NCI-H146 treated with DMSO at 0.1 percent for 48 hours (cell line): ENCODE results near the gene PTPRN2.

Experiments
- DNase-seq: peaks from one replicate; lab custom pipeline; 2025; ENCODE audit not compliant: unreplicated experiment; lab: John Stamatoyannopoulos, UW

Gene PTPRN2

DNA sequence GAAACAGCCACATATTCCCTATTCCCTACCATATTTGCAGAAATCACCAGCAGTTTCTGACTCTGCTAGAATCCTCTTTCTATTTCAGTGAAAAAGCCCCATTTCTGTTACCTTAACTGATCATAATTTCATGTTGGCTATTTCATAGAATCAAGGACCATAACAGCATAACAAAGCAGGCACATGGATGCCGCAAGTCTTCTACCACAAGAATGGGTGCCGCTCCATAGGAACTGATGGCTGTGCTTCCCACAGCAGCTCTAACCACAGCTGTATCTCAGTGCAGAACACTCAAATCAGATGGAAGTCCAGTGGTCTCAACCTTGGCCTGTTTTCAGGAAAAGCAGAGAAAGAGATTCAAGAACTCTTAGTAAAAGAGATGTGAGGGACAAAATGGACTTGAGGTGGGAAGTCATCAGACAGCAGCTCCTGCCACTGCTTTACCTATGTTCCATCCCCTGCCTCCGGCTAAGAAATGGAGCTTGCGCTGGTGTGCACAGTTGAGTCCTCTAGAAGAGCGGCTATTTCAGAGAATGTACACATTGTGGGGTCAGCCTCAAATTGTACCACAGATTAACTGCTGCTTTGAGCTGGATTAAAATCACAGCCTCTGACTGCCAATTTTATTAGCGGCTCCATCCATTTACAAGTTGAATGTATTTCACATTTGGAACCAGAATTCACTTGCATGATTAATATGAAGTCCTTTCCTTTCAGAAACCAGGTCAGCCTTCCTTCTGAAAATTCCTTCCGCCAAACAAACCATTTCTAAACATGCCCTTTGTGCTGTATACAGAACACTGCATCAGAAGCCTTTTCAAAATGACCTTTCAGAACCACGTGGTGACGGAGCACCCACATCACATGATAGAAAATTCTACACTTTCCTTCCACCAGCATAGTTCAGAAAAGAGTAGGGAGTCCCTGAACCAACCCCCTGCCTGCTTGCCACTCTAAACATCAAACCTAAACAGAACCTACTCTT lies 7.7 kb downstream of the PTPRN2 start:
- DNase-seq, result no peak

DNA sequence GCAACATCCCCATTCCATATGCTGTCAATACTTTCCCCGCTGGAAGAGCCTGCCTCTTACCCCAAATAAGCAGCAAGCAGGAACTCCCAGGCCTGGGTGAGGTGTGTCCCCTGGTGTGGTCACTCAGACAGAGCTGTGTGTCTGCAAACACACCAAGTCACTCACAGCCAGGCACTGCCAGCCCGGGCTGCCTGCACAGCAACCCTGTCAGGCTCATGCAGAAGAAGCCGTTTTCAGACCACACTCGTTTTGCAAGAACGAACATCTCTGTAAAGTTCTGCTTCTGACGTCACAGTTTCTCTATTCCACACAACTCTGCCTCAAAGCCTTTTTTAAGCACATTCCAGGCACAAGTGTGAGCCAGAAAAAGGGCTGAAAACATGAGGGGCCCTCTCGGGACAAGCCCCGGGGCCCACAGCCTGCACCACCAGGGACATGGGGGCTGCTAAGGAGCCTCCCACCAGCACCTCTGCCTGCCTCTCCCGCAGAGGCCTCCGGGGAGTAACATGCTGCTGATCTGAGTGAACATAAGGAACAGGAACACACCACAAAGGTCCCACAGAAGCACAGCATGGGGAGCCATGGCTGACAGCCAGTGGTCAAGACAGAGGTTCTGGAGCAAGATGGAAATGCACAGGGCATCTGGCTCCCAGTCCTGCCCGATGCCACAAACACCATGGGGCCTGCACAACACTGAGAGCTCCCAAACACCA lies 11.4 kb downstream of the PTPRN2 start:
- DNase-seq, result no peak

- DNase-seq, result no peak
Observed at GRCh38 chr7:158574308-158575036, 13.2 kb downstream of the PTPRN2 start.

DNA sequence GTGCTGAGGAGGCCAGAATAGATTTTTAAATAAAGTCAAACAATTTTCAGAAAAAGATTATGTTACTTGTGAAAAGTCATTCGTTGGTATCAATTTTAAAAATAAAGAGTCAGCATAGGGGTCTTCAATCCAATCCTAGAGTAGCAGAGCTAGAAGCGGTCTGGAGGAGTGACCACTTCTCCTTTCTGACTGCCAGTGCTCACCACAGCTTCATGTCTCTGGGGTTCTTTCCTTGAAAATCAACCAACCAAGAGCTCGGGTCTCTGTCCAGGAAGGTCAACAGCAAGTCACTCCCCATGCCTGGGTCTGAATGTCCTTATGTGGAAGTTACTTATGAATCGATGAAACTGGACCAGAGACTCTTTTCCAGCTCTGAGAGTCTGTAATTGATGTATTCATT lies 14.3 kb downstream of the PTPRN2 start:
- no peak for DNase-seq

- no peak for DNase-seq
Observed at GRCh38 chr7:158572000-158572828, 15.4 kb downstream of the PTPRN2 start.

GRCh38 chr7:158570449-158571170 lies 17.0 kb downstream of the PTPRN2 start:
- no peak for DNase-seq

DNA sequence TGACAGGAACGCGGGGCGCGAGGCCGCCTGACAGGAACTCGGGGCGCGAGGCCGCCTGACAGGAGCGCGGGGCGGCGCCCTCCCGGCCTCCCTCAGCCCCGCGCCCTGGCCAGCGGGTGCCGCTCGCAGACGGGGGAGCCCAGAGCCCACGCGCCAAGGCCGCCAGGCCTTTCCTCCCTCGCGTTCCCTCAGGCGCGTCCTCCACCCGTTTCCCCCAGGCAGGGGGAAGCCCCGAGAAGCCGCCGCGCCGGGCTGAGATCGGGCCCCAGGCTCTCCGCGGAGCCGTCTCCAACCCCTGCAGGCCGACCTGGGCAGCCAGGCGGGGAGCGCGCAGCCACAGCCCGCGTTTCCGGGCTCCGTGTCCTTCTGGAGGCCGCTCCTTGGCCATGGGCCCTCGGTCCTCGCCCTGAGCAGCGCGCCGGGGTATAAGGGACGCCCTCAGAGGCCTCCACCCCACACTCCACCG lies 17.7 kb downstream of the PTPRN2 start:
- DNase-seq, result no peak

DNA sequence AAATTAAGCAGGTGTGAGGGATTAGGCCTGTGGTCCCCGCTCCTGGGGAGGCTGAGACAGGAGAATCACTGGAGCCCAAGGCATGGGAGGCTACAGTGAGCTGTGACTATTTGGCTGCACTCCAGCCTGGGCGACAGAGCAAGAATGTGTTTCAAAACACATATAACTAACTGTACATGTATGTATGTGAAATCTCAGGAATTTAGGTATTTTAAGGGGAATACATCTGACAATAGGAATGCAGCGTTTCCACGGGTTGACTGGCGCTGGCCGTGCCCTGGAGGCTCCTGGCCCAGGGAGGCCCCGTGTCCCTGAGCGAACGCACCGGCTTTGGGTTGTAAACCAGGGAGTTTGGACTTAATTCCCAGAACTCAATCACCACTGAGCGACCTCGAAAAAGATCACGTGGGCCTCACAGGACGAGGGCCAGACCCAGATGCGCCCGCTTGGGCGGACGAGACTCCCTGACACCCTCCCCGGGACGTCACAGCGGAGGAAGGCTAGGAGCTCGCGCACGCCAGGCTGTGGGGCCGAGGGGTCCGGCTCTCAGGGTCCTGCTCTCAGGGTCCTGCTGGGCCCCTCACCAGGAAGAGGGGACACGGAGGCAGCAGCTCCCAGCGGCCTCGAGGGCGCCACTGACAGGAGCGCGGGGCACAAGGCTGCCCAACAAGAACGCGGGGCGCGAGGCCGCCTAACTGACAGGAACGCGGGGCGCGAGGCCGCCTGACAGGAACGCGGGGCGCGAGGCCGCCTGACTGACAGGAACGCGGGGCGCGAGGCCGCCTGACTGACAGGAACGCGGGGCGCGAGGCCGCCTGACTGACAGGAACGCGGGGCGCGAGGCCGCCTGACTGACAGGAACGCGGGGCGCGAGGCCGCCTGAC lies 18.4 kb downstream of the PTPRN2 start:
- DNase-seq, result no peak

DNA sequence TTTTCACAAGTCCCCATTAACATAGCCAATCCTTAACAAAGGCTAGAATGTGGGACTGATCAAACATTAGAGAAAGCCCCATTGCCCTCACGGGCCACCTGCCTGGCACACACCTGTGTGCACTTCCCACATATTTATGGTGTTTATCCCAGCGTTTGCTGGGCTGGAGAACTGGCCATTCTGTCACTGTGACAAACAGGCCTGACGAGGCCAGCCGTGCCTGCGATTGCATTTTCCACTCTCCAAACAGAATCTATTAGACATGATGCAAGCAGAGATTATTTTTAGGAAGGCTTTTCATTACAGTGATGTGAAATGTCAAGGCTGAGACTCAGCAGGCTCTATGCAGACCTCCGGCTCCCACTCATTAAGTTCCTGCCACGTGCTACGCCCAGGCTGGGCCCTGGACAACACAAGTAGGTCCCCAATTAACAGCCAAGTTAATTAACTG lies 20.4 kb downstream of the PTPRN2 start:
- DNase-seq, result peak; percentile 72

- no peak for DNase-seq
Observed at GRCh38 chr7:158564663-158565035, 23.0 kb downstream of the PTPRN2 start.

DNA sequence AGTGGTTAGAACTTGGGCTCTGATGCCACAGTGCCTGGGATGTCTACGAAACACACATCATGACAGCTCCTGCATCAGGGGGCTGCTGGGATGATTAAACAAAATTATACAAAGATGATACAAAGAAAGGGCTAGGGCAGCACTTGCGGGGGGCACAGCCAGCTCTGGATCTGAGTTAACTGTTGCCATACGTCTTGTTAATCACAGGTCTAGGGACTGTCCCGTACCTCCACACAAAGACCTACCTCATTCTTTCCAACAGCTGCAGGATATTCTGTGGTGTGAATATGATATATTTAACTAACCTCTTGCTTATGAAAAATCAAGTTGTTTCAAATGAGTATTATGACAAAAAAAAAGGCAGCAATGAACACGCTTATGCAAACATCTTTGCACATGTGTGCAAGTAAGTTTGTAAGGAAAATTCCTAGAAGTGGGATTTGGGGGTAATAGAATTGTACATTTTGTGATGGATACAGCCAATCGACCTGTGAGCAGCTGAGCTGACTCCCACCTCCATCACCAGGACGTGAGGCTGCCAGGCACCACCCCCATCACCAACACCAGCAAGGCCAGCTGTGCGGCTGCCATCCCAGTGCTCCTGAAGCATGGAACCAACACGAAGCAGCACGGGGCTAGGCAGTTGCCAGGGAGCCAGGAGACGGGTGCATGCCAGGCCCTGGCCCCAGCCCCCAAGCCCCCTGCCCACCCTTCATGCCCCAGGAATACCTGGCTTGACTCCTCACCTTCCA lies 23.5 kb downstream of the PTPRN2 start:
- no peak for DNase-seq

DNA sequence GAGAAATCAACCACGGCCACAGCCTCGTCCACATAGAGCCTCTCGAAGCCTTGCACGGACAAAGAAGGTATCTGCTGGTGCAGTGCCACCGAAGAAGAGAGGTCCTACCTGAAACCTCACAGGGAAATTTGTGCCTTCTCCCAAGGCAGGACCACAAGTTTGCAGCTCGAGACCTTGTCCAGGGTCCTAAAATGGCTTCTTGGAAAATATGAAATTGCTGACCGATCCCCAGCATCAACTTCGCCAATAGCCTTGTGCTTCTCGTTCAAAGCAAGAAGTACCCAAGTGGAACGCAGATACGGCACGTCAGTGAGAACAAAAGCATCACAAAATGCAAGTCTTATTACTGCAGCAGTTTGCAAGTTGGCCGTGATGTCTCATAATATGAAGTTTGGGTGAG lies 24.6 kb downstream of the PTPRN2 start:
- no peak for DNase-seq

GRCh38 chr7:158562517-158562916 lies 25.1 kb downstream of the PTPRN2 start:
- DNase-seq, result no peak

- no peak for DNase-seq
Observed at GRCh38 chr7:158561659-158562058, 26.0 kb downstream of the PTPRN2 start.

DNA sequence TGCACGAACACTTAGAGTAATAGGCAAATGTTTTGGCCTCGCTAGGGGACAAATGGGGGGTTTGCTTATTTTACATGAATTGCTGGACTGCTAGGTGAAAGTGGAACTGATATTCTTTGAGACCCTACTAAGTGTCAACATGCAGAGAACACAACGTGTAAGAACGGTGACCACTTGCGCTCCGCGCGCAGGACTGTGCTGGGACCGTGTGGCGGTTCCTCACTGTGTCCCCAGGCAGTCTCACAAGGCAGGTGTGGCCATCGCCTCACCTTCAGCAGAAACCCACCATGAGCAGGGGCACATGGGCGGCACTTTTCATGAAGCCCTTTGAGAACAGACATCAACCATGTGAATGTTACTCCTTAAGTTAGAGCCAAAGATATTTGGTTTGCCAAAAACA lies 27.2 kb downstream of the PTPRN2 start:
- no peak for DNase-seq

GRCh38 chr7:158559356-158559755 lies 28.3 kb downstream of the PTPRN2 start:
- DNase-seq, result no peak

DNA sequence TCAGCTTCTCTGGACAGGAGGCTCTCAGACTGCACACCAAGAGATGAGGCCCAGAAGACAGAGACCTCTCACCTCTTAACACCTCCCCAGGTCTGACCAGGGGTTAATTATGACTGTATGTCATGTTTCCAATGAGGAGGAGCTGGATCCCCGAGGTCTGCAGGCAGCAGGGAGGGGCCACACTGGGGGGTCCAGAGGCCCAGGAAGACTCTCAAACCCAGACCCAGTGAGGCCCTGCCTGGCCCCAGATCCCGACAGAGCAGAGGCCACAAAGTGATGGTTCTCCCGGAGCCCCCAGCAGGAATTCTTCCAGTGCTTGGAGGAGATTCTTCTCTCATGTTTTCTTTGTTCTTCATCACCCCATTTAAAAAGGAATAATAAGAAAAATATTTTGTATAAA lies 28.8 kb downstream of the PTPRN2 start:
- DNase-seq, result no peak

GRCh38 chr7:158557441-158557755 lies 30.2 kb downstream of the PTPRN2 start:
- no peak for DNase-seq
